GM19023 (cell line): Measurements from ENCODE around the gene TMEM175.

ENCODE experiments used
- ATAC-seq: cut with Tn5 transposase; IDR thresholded peaks from one replicate; pipeline ENCODE4 v1.9.1; 2021; ENCODE audit warnings: mild to moderate bottlenecking, moderate library complexity; ENCODE audit not compliant: unreplicated experiment

TMEM175 gene

DNA sequence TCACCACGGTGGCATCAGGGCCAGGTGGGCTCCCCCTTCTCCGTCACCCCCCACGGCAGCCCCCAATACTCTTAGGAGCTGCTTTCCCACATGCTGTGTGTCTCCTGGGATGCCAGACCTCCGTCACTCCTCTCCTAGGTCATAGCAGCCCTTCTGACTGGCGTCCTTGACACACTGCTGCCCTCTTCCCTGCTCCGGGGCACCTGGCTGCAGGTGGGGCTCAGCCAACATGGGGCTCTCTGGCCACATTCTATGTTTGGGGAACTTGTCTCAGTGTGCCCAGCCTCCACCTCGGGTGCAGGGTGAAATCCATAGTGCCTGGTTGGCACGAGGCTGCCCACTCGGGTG lies 13.8 kb downstream of the TMEM175 start:
- no peak for ATAC-seq

GRCh38 chr4:946517-947471 lies 14.5 kb downstream of the TMEM175 start:
- no peak for ATAC-seq

GRCh38 chr4:947491-947971 lies 15.3 kb downstream of the TMEM175 start:
- ATAC-seq: no peak

- no peak for ATAC-seq
These were observed 16.1 kb downstream of the TMEM175 start for GRCh38 chr4:948101-948935.

- no peak for ATAC-seq
These were observed 16.7 kb downstream of the TMEM175 start for GRCh38 chr4:948936-949300.

GRCh38 chr4:949656-950055 lies 17.4 kb downstream of the TMEM175 start:
- ATAC-seq: no peak

- no peak for ATAC-seq
These were observed 18.1 kb downstream of the TMEM175 start for GRCh38 chr4:950136-951020.

DNA sequence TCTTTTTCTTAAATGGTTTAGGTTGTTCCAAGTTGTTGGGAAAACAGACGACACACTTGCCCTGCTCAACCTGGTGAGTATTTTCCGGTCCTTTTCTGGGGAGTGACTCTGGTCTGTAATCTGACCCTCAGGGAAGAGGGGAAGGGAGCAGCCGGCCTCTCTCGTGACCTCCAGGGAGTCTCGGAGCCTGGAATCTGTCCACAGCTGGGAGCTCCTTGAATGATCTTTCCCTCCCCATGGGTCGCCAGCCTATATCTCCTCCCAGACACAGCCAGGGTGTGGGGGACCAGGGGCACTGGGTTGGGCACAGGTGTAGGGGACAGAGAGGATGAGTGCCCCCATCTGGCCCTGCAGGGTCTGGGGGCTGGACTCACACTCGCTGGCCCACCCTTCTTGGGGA lies 18.9 kb downstream of the TMEM175 start:
- no peak for ATAC-seq

DNA sequence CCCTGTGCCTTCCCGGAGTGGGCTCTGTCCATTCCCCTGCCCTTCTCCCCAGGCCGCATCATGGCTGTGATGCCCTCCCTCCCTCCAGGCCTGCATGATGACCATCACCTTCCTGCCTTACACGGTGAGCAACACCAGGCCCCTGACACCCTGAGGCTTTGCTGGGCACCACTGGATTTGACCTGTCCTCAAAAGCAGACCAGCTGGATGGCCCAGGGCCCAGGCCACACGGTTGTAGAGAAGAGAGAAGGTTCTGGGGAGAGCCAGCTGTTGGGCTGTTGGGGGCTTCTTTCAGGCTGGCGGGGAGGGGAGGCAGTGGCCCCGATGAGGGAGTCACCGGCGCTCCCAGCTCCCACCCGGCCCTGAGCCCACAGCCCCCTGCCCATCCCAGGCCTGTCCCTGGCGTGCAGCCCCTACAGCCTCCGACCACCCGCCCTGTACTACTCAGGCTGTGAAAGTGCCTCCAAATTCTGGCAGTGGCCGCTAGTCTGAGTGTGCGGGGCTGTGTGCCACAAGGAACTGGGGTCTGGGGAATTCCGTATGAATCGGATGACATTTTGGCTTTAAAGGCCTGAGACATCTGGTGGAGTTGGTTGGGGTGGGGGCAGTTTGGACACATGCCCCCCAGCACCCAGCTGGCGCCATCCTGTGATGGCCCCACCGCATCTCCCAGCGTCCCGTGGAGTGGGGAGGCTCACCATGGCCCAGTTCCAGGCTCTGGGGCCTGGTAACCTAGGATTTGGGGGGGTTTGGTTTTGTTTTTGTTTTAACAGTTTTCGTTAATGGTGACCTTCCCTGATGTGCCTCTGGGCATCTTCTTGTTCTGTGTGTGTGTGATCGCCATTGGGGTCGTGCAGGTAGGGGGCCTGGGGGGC lies 19.6 kb downstream of the TMEM175 start:
- no peak for ATAC-seq

- ATAC-seq: no peak
These were observed 20.8 kb downstream of the TMEM175 start for GRCh38 chr4:952881-953573.

DNA sequence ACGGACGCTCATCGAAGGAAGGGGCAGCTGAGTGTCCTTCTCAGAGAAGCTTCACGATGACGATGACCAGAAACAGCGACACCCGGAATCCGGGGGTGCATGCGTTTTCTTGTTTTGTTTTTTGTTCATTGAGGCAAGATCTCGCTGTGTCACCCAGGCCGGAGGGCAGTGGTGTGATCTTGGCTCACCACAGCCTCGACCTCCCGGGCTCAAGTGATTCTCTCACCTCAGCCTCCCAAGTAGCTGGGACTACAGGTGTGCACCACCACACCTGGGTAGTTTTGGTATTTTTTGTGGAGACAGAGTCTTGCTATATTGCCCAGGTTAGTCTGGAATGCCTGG lies 21.3 kb downstream of the TMEM175 start:
- ATAC-seq: no peak

DNA sequence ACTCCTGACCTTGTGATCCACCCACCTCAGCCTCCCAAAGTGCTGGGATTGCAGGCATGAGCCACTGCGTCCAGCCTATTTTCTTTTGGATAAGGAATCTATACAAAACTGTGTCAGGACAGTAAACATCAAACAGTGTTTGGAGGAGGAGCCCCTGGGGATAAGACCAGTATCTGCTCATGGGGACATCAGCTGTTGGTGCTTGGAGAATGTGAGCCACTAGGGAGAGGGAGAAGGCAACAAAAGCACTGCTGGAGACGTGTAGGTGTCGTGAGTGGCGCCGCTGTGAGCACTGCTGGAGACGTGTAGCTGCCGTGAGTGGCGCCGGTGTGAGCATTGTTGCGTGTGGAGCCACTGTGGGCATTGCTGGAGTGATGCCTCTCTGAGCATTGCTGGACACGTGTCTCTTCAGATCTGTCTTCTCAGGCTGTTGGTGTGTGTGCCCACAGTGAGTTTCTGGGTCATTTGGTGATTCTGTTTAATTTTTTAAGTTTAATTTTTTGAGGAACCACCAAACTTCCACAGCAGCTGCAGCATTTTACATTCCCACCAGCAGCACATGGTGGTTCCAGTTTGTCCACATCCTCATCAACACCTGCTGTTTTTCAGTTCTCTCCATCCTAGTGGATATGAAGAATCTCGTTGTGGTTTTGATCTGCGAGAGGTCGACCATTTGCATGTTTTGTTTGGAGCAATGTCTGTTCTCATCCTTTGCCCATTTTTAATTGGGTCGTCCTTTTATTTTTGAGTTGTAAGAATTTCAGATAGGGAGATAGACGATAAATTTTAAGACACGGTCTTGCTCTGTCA lies 22.2 kb downstream of the TMEM175 start:
- ATAC-seq: no peak

- ATAC-seq: no peak
These were observed 23.1 kb downstream of the TMEM175 start for GRCh38 chr4:955161-955921.

GRCh38 chr4:955931-956381 lies 23.7 kb downstream of the TMEM175 start:
- no peak for ATAC-seq

- ATAC-seq: no peak
These were observed 24.4 kb downstream of the TMEM175 start for GRCh38 chr4:956531-957230.

DNA sequence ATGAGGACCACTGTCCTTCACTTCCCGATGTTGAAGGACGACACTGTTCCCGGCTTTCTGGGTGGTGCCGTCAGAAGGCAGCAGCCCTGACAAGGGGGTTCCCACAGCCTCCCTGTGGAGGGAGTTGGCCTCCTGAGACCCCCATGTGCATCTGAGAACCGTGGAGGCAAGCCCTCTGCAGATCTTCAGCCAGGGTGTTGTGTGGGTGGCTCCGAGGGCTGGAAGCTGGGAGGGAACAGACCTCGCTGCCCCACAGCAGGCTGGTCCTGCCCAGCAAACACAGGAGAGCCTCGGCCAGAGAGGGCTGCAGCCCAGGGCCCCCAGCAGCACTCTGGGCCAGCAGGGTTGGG lies 24.9 kb downstream of the TMEM175 start:
- no peak for ATAC-seq

DNA sequence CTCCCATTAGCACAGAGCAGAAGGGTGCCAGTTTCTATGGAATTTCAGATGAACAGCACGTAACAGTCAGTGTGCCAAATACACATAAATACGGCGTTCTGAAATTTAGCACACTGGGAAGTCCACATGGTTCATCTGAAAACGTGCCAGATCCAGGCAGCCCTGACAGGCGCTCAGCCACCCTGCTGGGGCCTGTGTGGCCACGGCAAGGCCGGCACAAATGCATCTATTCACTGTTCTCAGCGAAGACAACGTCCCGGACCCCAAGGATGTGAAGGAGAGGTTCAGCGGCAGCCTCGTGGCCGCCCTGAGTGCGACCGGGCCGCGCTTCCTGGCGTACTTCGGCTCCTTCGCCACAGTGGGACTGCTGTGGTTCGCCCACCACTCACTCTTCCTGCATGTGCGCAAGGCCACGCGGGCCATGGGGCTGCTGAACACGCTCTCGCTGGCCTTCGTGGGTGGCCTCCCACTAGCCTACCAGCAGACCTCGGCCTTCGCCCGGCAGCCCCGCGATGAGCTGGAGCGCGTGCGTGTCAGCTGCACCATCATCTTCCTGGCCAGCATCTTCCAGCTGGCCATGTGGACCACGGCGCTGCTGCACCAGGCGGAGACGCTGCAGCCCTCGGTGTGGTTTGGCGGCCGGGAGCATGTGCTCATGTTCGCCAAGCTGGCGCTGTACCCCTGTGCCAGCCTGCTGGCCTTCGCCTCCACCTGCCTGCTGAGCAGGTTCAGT lies 25.5 kb downstream of the TMEM175 start:
- ATAC-seq: no peak
